ENCODE data around the gene PTPRG. TPM values are rescaled to one million over a fixed set of nuclear protein-coding genes. Genes with fewer than 3 reads are reported as not detected.

Gene PTPRG
- total and polyA plus RNA-seq, 2 donors (not counting 3 experiments of a cell fraction or from before 2014, with no cell fraction given) = 8.9 to 39.1 TPM

DNA sequence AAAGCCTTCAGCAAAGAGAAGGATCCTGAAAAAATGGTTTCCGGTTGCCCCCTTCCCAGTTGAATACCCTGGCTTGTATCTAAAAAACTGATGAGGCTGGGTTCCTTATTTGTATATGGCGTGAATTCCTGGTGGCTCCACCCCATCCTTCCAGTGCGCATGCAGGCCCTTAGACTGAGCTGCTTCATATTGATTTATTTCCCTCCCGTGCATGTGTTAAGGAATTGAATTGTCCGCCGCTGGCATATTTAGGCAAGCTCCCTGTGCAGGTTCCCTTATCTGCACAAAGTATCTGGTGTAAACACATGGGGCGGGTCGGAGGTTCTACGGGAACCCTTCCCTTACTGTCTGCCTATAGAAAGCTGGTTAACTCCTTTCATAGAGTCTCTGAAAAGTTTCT is 449.6 kb downstream of the PTPRG start:
- H3K36me3 ChIP-seq (ENCODE audit: control insufficient read depth in 2 of 2, extremely low read depth in 1 of 2, insufficient read depth in 2 of 2, low read length in 2 of 2) = no peaks in the 10 kb centered on the region
- dilution Hi-C loops (cut with MboI; ENCODE audit: extremely low pct_ligation_motif_present, low sequenced_read_pairs) = no loop called here
- FAIRE-seq (no peak), DNase-seq (ENCODE audit: low read depth, low spot score) (no peak)
- no peaks in the 10 kb centered on the region for H3K79me2 ChIP-seq (ENCODE audit: control insufficient read depth, insufficient read depth, low read length)
- CTCF ChIA-PET = no interaction called here
- POLR2A ChIA-PET = no interaction called here
- H3K9ac ChIP-seq (replicated peaks; ENCODE audit: extremely low read depth, insufficient read depth, low read length) = no peak overlapping the region
- no peaks in the 10 kb centered on the region for H4K20me1 ChIP-seq (replicated peaks; ENCODE audit: control insufficient read depth, extremely low read depth, insufficient read depth, low read length)
- H3K27me3 ChIP-seq (ENCODE audit: control insufficient read depth in 2 of 2, insufficient read depth in 2 of 2, low read length in 2 of 2) = no peaks in the 10 kb centered on the region
- BruUV-seq (replicated peaks) = no TSS peak
- no peaks in the 10 kb centered on the region for H3K4me1 ChIP-seq (ENCODE audit: control insufficient read depth, extremely low read depth, insufficient read depth, low read length)
- no peaks in the 10 kb centered on the region for H3K9me1 ChIP-seq (replicated peaks; ENCODE audit: control insufficient read depth, extremely low read depth, insufficient read depth, low read length)
- H3K4me2 ChIP-seq (ENCODE audit: insufficient read depth, low read length) = no peak overlapping the region
- H3K9me3 ChIP-seq (replicated peaks; ENCODE audit: control insufficient read depth, insufficient read depth, low read length) = no peaks in the 10 kb centered on the region
- intact Hi-C loops (cut with micrococcal nuclease) = no loop called here
- H3K4me3 ChIP-seq (replicated peaks in 1 of 3; ENCODE audit: insufficient read depth in 1 of 3, low read depth in 1 of 3, low read length in 3 of 3) = no peak overlapping the region
- H3K27ac ChIP-seq (ENCODE audit: insufficient read depth, low read depth, low read length) = no peak overlapping the region
- H2AFZ ChIP-seq (ENCODE audit: low read depth, low read length) = no peak overlapping the region
- no peak for TF ChIP-seq JUN (IDR thresholded peaks at IDR 0.05; ENCODE audit: borderline replicate concordance, insufficient read depth, insufficient read length, low read depth)
- TF ChIP-seq POLR2A (IDR thresholded peaks at IDR 0.05; ENCODE audit: low read depth, low read length) = no peak
- TF ChIP-seq FOS (IDR thresholded peaks at IDR 0.05; ENCODE audit: borderline replicate concordance, insufficient read depth, low read length) = no peak
- TF ChIP-seq, protein P1, sequence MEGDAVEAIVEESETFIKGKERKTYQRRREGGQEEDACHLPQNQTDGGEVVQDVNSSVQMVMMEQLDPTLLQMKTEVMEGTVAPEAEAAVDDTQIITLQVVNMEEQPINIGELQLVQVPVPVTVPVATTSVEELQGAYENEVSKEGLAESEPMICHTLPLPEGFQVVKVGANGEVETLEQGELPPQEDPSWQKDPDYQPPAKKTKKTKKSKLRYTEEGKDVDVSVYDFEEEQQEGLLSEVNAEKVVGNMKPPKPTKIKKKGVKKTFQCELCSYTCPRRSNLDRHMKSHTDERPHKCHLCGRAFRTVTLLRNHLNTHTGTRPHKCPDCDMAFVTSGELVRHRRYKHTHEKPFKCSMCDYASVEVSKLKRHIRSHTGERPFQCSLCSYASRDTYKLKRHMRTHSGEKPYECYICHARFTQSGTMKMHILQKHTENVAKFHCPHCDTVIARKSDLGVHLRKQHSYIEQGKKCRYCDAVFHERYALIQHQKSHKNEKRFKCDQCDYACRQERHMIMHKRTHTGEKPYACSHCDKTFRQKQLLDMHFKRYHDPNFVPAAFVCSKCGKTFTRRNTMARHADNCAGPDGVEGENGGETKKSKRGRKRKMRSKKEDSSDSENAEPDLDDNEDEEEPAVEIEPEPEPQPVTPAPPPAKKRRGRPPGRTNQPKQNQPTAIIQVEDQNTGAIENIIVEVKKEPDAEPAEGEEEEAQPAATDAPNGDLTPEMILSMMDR (IDR thresholded peaks at IDR 0.05; ENCODE audit: extremely low read depth in 1 of 2, insufficient read depth in 1 of 2, low read depth in 1 of 2, low read length in 2 of 2) = no peak
- TF ChIP-seq, protein P2, sequence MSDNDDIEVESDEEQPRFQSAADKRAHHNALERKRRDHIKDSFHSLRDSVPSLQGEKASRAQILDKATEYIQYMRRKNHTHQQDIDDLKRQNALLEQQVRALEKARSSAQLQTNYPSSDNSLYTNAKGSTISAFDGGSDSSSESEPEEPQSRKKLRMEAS (IDR thresholded peaks at IDR 0.05; ENCODE audit: insufficient read depth, insufficient read length) = no peak
- no peak for TF ChIP-seq MYC (IDR thresholded peaks at IDR 0.05; ENCODE audit: low read depth, low read length)
- TF ChIP-seq POLR2AphosphoS5 (IDR thresholded peaks at IDR 0.05; ENCODE audit: insufficient read depth, low read depth, low read length) = no peak
- no peak for TF ChIP-seq GATA2 (IDR thresholded peaks at IDR 0.05; ENCODE audit: insufficient read depth, insufficient read length, low read depth, low read length)
- TF ChIP-seq EZH2 (IDR thresholded peaks at IDR 0.05; ENCODE audit: borderline replicate concordance, low read depth, low read length, severe bottlenecking) = no peak
